Measurements from ENCODE around the gene CENPM.

The CENPM gene

GRCh38 chr22:41900652-41901312 is 46.2 kb downstream of the CENPM start:
- DNase-seq (ENCODE audit: low read depth in 4 of 4, low spot score in 1 of 4): no peak

GRCh38 chr22:41899992-41900651 is 46.8 kb downstream of the CENPM start:
- no peak for DNase-seq (ENCODE audit: low read depth in 4 of 4, low spot score in 1 of 4)

GRCh38 chr22:41899110-41899509 is 47.8 kb downstream of the CENPM start:
- no peak for DNase-seq (ENCODE audit: low read depth in 4 of 4, low spot score in 1 of 4)

GRCh38 chr22:41898645-41899044 is 48.3 kb downstream of the CENPM start:
- DNase-seq (ENCODE audit: low read depth in 4 of 4, low spot score in 1 of 4): no peak

GRCh38 chr22:41893591-41894375 is 53.2 kb downstream of the CENPM start:
- DNase-seq (ENCODE audit: low read depth in 4 of 4, low spot score in 1 of 4): no peak

GRCh38 chr22:41892721-41893120 is 54.2 kb downstream of the CENPM start:
- DNase-seq (ENCODE audit: low read depth in 4 of 4, low spot score in 1 of 4): no peak

- DNase-seq (ENCODE audit: low read depth in 4 of 4, low spot score in 1 of 4): no peak
Observed at GRCh38 chr22:41891407-41891806, 55.5 kb downstream of the CENPM start.

Data from stimulated activated CD4-positive, alpha-beta T cell treated with anti-CD3 and anti-CD28 coated beads, Interleukin-1b, Interleukin-23, amount 100 ng/mL, for 24 hours (primary cell).